ENCODE results near the gene CRMP1.

DNA sequence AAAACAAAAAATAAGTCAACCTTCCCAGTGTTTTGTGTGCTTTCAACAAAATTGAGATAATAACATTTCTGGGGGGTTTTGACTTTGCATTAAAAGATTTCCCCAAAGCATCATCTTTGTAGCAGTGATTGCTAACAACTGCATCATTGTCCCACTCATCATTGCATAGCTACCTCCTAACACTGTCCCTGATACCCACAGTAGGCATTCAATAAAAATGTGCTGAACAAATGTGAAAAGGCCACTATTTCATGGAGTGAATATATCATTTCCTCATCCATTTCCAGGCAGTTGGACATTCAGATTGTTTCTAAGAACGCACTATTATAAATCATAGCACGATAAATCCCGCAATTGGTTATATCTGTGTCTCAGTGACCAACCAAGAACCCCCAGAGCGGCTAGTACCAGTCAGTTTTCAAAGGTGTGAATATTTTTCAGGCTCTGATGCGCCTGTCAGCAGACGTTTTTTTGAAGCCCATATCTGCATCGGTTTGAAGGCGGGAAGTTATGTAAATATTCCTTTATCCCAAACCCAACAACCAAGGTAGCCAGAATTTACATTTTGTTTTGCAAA is 36.0 kb upstream of the CRMP1 start:
- TF ChIP-seq POLR2A (IDR thresholded peaks at IDR 0.05): no peak
- TF ChIP-seq, protein P1, sequence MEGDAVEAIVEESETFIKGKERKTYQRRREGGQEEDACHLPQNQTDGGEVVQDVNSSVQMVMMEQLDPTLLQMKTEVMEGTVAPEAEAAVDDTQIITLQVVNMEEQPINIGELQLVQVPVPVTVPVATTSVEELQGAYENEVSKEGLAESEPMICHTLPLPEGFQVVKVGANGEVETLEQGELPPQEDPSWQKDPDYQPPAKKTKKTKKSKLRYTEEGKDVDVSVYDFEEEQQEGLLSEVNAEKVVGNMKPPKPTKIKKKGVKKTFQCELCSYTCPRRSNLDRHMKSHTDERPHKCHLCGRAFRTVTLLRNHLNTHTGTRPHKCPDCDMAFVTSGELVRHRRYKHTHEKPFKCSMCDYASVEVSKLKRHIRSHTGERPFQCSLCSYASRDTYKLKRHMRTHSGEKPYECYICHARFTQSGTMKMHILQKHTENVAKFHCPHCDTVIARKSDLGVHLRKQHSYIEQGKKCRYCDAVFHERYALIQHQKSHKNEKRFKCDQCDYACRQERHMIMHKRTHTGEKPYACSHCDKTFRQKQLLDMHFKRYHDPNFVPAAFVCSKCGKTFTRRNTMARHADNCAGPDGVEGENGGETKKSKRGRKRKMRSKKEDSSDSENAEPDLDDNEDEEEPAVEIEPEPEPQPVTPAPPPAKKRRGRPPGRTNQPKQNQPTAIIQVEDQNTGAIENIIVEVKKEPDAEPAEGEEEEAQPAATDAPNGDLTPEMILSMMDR (IDR thresholded peaks at IDR 0.05): no peak
